ENCODE data around the gene MAST4. TPM values are rescaled to one million over a fixed set of nuclear protein-coding genes. Genes with fewer than 3 reads are reported as not detected.
A peak's percentile ranks its signal among the peaks of the same experiment; 100 is the strongest.

MAST4 gene
- total RNA-seq, 2 donors from 2014 or later = 11.0 to 11.5 TPM

DNA sequence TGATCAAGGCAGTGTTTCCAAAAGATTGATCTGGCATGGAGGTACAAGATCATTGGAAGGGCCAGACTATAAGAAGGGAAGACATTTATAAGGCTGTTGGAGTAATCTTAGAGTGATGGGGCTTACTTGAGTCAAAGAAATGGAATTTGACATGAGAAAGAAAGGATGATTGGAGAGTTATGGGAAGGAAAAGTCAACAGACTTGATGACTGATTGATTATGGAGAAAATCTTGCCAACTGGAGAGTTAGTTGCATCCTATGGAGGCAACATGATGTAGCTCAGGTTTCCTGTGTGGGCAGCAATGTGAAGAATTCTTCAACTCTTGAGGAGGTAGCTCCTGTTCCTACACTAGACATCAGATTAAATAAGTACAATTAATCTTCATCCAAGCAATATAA lies 10.9 kb upstream of the MAST4 start:
- no peak for TF ChIP-seq CTCF (conservative IDR thresholded peaks at IDR 0.05)
- no peak overlapping the region for H3K27ac Mint-ChIP-seq
- H3K9me3 Mint-ChIP-seq = no peaks in the 10 kb centered on the region
- Histone ChIP-seq H3K36me3 (ENCODE audit: control insufficient read depth, insufficient read depth, low read length) (no peaks in the 10 kb centered on the region), H3K9ac (ENCODE audit: extremely low read depth, low read length, poor library complexity, severe bottlenecking) (no peak overlapping the region), H3K4me1 (ENCODE audit: control insufficient read depth, insufficient read depth, low read length) (no peaks in the 10 kb centered on the region), H3K9me3 (ENCODE audit: control insufficient read depth, low read length) (no peaks in the 10 kb centered on the region), H3K27me3 (ENCODE audit: control insufficient read depth, insufficient read depth, low read length, poor library complexity, severe bottlenecking) (peaks cover 4% of the 10 kb centered on the region), H3K4me3 (ENCODE audit: low read length) (no peak overlapping the region), H3K27ac (ENCODE audit: low read depth, low read length) (no peak overlapping the region)
- peaks cover 1% of the 10 kb centered on the region for H3K27me3 Mint-ChIP-seq (ENCODE audit: insufficient read depth)
- no peaks in the 10 kb centered on the region for H3K36me3 Mint-ChIP-seq (ENCODE audit: low read depth)
- no peaks in the 10 kb centered on the region for H3K4me1 Mint-ChIP-seq
- no peak overlapping the region for H3K4me3 Mint-ChIP-seq
- DNase-seq = no peak

GRCh38 chr5:66587771-66588170 lies 8.4 kb upstream of the MAST4 start:
- H3K27me3 ChIP-seq (ENCODE audit: control insufficient read depth, insufficient read depth, low read length, poor library complexity, severe bottlenecking) = peaks cover 24% of the 10 kb centered on the region
- no peak overlapping the region for H3K27ac Mint-ChIP-seq
- H3K4me1 Mint-ChIP-seq = no peaks in the 10 kb centered on the region
- H3K4me3 Mint-ChIP-seq = no peak overlapping the region
- no peak overlapping the region for H3K9ac ChIP-seq (ENCODE audit: extremely low read depth, low read length, poor library complexity, severe bottlenecking)
- WGBS, 2 experiments (ENCODE audit: insufficient coverage in 1 of 2, insufficient read length in 1 of 2) = 85 to 90% methylated on average over 4 of the region's 4 CpGs
- peaks cover 11% of the 10 kb centered on the region for H3K27me3 Mint-ChIP-seq (ENCODE audit: insufficient read depth)
- no peak overlapping the region for H3K4me3 ChIP-seq (ENCODE audit: low read length)
- no peaks in the 10 kb centered on the region for H3K9me3 ChIP-seq (ENCODE audit: control insufficient read depth, low read length)
- no peak for TF ChIP-seq CTCF (conservative IDR thresholded peaks at IDR 0.05)
- no peak for DNase-seq
- H3K36me3 Mint-ChIP-seq (ENCODE audit: low read depth) = no peaks in the 10 kb centered on the region
- H3K27ac ChIP-seq (ENCODE audit: low read depth, low read length) = no peak overlapping the region
- no peaks in the 10 kb centered on the region for H3K4me1 ChIP-seq (ENCODE audit: control insufficient read depth, insufficient read depth, low read length)
- H3K36me3 ChIP-seq (ENCODE audit: control insufficient read depth, insufficient read depth, low read length) = no peaks in the 10 kb centered on the region
- no peaks in the 10 kb centered on the region for H3K9me3 Mint-ChIP-seq

DNA sequence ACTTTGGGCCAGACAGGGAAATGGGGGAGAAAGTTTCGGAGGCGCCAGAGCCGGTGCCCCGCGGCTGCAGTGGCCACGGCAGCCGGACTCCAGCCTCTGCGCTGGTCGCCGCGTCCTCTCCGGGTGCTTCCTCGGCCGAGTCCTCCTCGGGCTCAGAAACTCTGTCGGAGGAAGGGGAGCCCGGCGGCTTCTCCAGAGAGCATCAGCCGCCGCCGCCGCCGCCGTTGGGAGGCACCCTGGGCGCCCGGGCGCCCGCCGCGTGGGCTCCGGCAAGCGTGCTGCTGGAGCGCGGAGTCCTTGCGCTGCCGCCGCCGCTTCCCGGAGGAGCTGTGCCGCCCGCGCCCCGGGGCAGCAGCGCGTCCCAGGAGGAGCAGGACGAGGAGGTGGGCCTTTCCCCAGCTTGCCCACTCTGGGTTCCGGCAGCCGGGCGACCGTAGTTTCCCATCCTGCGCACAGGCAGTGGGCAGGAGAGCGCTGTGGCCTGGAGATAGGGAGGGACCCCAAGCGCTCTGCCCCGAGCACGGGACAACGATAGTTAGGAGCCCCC lies 516 bp downstream of the MAST4 start:
- Histone ChIP-seq H3K9me3 (ENCODE audit: control insufficient read depth, low read length) (no peaks in the 10 kb centered on the region), H3K27ac (ENCODE audit: low read depth, low read length) (no peak overlapping the region), H3K9ac (ENCODE audit: extremely low read depth, low read length, poor library complexity, severe bottlenecking) (no peak overlapping the region), H3K27me3 (ENCODE audit: control insufficient read depth, insufficient read depth, low read length, poor library complexity, severe bottlenecking) (peaks cover 65% of the 10 kb centered on the region), H3K4me1 (ENCODE audit: control insufficient read depth, insufficient read depth, low read length) (no peaks in the 10 kb centered on the region), H3K36me3 (ENCODE audit: control insufficient read depth, insufficient read depth, low read length) (no peaks in the 10 kb centered on the region), H3K4me3 (ENCODE audit: low read length) (peak overlapping the region; percentile 88)
- H3K36me3 Mint-ChIP-seq (ENCODE audit: low read depth) = no peaks in the 10 kb centered on the region
- H3K4me1 Mint-ChIP-seq = peaks cover 12% of the 10 kb centered on the region
- peaks cover 69% of the 10 kb centered on the region for H3K27me3 Mint-ChIP-seq (ENCODE audit: insufficient read depth)
- WGBS, 2 experiments (ENCODE audit: insufficient coverage in 1 of 2, insufficient read length in 1 of 2) = 0 to 1% methylated on average over 17 to 56 of the region's 56 CpGs
- H3K9me3 Mint-ChIP-seq = no peaks in the 10 kb centered on the region
- no peak for DNase-seq
- no peak overlapping the region for H3K27ac Mint-ChIP-seq
- TF ChIP-seq CTCF (conservative IDR thresholded peaks at IDR 0.05) = no peak
- peak overlapping the region; percentile 68 for H3K4me3 Mint-ChIP-seq

Measured in endodermal cell (in vitro differentiated cells).